Measurements from ENCODE around the gene STXBP1.

GRCh38 chr9:127599550-127599891, 12.6 kb upstream of the STXBP1 start:
- TF ChIP-seq EZH2 (IDR thresholded peaks at IDR 0.05; ENCODE audit: insufficient read depth, poor library complexity, severe bottlenecking) (no peak), EZH2phosphoT487 (IDR thresholded peaks at IDR 0.05; ENCODE audit: insufficient read depth, low read depth) (no peak)

Data from GM23248 (cell line).